ENCODE measurements around the gene BATF3. TPM values are rescaled to one million over a fixed set of nuclear protein-coding genes. Genes with fewer than 3 reads are reported as not detected.

The BATF3 gene
- total RNA-seq, 1 experiment from 2014 or later, result 1.3 TPM

DNA sequence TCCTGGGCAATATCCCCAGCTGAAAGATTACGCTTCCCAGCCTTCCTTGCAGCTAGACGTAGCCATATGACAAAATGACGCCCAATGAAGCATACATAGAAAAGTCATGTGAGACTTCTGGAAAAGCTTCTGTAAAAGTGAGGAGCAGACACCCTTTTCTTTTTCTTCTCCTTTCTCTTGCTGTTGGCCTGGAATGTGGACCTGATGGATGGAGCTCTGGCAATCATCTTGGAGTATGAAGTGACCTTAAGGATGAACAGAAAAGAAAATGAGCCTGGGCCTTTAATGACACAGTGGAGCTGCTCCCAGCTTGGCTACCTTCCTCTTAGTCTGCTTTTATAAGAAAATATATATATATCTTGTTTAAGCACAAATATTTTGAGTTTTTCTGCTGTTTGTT is 24.8 kb downstream of the BATF3 start:
- Histone ChIP-seq H3K4me1 (replicated peaks; ENCODE audit: insufficient read depth) (peaks cover 13% of the 10 kb centered on the region), H2AFZ (no peak overlapping the region), H3K4me2 (no peak overlapping the region), H4K20me1 (ENCODE audit: insufficient read depth) (no peaks in the 10 kb centered on the region), H3K79me2 (ENCODE audit: low read depth) (no peaks in the 10 kb centered on the region), H3K27ac (no peak overlapping the region), H3K4me3 (no peak overlapping the region), H3F3A (ENCODE audit: insufficient read depth, low read depth) (no peaks in the 10 kb centered on the region), H3K9me2 (ENCODE audit: insufficient read depth) (no peaks in the 10 kb centered on the region), H3K36me3 (ENCODE audit: low read depth) (no peaks in the 10 kb centered on the region), H3K27me3 (ENCODE audit: insufficient read depth, low read depth) (no peaks in the 10 kb centered on the region), H3K9me3 (ENCODE audit: insufficient read depth, low read depth) (no peaks in the 10 kb centered on the region)
- intact Hi-C loops (cut with micrococcal nuclease; ENCODE audit: unreplicated experiment), result no loop called here
- CTCF ChIA-PET, result interaction anchor here (0.5 kb wide), 1 partner anchor 321 kb away, joined by 5 read pairs; no protein-coding TSS in a partner anchor
- no peak for DNase-seq
- TF ChIP-seq, protein P1, sequence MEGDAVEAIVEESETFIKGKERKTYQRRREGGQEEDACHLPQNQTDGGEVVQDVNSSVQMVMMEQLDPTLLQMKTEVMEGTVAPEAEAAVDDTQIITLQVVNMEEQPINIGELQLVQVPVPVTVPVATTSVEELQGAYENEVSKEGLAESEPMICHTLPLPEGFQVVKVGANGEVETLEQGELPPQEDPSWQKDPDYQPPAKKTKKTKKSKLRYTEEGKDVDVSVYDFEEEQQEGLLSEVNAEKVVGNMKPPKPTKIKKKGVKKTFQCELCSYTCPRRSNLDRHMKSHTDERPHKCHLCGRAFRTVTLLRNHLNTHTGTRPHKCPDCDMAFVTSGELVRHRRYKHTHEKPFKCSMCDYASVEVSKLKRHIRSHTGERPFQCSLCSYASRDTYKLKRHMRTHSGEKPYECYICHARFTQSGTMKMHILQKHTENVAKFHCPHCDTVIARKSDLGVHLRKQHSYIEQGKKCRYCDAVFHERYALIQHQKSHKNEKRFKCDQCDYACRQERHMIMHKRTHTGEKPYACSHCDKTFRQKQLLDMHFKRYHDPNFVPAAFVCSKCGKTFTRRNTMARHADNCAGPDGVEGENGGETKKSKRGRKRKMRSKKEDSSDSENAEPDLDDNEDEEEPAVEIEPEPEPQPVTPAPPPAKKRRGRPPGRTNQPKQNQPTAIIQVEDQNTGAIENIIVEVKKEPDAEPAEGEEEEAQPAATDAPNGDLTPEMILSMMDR (conservative IDR thresholded peaks at IDR 0.05), result no peak
- no peak for TF ChIP-seq EZH2 (IDR thresholded peaks at IDR 0.05; ENCODE audit: low read depth)
- BruUV-seq (replicated peaks), result no TSS peak
- POLR2A ChIA-PET (ENCODE audit: unreplicated experiment), result no interaction called here

DNA sequence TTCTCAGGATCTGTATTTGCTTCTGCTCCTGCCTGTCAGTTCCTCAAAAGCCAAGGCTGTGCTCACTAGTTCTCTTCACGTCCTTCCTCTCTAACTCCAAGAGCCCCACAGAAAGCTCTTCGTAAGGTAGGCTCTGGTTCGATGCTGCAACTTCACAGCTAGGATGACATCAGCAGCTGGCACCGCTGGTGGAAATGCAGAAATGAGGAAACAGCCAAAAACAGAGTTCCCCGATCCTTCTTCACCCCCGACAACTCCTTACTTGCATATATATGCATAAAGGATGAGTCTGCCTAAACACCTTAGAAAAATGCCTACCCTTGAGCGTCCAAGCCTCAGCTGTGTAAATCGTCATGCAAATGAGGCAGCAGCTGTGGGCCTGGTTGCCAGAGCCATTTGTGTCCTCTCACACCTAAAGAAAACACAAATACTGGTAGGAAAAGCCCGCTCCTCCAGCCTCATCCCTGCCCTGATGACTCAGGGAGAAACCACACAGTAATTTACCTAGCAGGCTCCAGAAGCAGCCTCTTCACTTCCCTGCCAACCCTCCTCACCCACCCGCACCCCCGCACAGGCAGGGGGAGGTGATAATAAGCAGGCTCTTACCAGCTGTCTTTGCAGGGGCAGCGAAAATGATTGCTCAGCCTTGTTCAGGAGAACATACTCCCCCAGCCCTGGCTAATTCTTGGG is 28.2 kb downstream of the BATF3 start:
- Histone ChIP-seq H2AFZ (no peak overlapping the region), H3K9me2 (ENCODE audit: insufficient read depth) (no peaks in the 10 kb centered on the region), H4K20me1 (ENCODE audit: insufficient read depth) (no peaks in the 10 kb centered on the region), H3F3A (ENCODE audit: insufficient read depth, low read depth) (peaks cover 18% of the 10 kb centered on the region; the same call in 1 of the 2 replicates), H3K27ac (no peak overlapping the region), H3K4me3 (no peak overlapping the region), H3K79me2 (ENCODE audit: low read depth) (no peaks in the 10 kb centered on the region), H3K4me2 (peak overlapping the region; percentile 39), H3K36me3 (ENCODE audit: low read depth) (no peaks in the 10 kb centered on the region), H3K4me1 (replicated peaks; ENCODE audit: insufficient read depth) (peaks cover 31% of the 10 kb centered on the region), H3K9me3 (ENCODE audit: insufficient read depth, low read depth) (no peaks in the 10 kb centered on the region), H3K27me3 (ENCODE audit: insufficient read depth, low read depth) (no peaks in the 10 kb centered on the region)
- intact Hi-C loops (cut with micrococcal nuclease; ENCODE audit: unreplicated experiment), result no loop called here
- no TSS peak for BruUV-seq (replicated peaks)
- CTCF ChIA-PET, result no interaction called here
- TF ChIP-seq EZH2 (IDR thresholded peaks at IDR 0.05; ENCODE audit: low read depth), result no peak
- TF ChIP-seq, protein P1 (conservative IDR thresholded peaks at IDR 0.05), result no peak
- DNase-seq, result peak; percentile 63 to 72
- POLR2A ChIA-PET (ENCODE audit: unreplicated experiment), result no interaction called here

DNA sequence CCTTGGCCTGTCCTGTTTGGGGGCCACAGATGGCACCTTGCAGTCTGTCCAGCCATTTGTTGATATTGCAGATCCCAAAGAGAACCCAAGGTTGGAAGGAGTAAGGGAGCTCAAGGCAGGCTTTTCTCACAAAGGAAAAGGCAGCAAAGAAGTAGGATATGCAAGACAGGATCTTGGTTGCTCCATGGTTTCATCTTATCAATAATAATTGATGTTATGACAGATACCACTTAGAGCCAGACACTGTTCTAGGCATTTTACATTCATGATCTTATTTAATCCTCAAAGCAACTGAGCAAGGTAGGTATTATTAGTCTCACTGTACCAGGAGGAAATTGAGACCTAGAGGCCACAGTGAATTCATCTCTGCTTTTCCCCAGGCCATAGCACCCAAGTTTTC is 28.8 kb downstream of the BATF3 start:
- no TSS peak for BruUV-seq (replicated peaks)
- TF ChIP-seq, protein P1 (conservative IDR thresholded peaks at IDR 0.05), result no peak
- no peak for TF ChIP-seq EZH2 (IDR thresholded peaks at IDR 0.05; ENCODE audit: low read depth)
- ChIA-PET POLR2A (ENCODE audit: unreplicated experiment) (interaction anchor here (0.7 kb wide), 1 partner anchor 63 kb away, joined by 6 read pairs; no protein-coding TSS in a partner anchor), CTCF (no interaction called here)
- Histone ChIP-seq H3K4me1 (replicated peaks; ENCODE audit: insufficient read depth) (peaks cover 31% of the 10 kb centered on the region), H3K9me2 (ENCODE audit: insufficient read depth) (no peaks in the 10 kb centered on the region), H3K27ac (no peak overlapping the region), H2AFZ (no peak overlapping the region), H4K20me1 (ENCODE audit: insufficient read depth) (no peaks in the 10 kb centered on the region), H3K27me3 (ENCODE audit: insufficient read depth, low read depth) (no peaks in the 10 kb centered on the region), H3K9me3 (ENCODE audit: insufficient read depth, low read depth) (no peaks in the 10 kb centered on the region), H3F3A (ENCODE audit: insufficient read depth, low read depth) (peaks cover 18% of the 10 kb centered on the region; the same call in 1 of the 2 replicates), H3K79me2 (ENCODE audit: low read depth) (no peaks in the 10 kb centered on the region), H3K4me2 (peak overlapping the region; percentile 39; the same call in 1 of the 2 replicates), H3K36me3 (ENCODE audit: low read depth) (no peaks in the 10 kb centered on the region), H3K4me3 (no peak overlapping the region)
- DNase-seq, result no peak
- intact Hi-C loops (cut with micrococcal nuclease; ENCODE audit: unreplicated experiment), result no loop called here
